ENCODE results near the gene NPRL2. TPM values are rescaled to one million over a fixed set of nuclear protein-coding genes. Genes with fewer than 3 reads are reported as not detected.

NPRL2 gene
- total and polyA plus RNA-seq, 9 of the 15 experiments (the other 6 are each of a cell fraction or from before 2014, with no cell fraction given), result 17.4 to 40.4 (median 24.4) TPM

- Histone ChIP-seq H3K36me3 (ENCODE audit: control insufficient read depth, insufficient read depth, low read length) (peaks cover 46% of the 10 kb centered on the region; the same call in 2 of the 3 replicates), H3K9me1 (ENCODE audit: control insufficient read depth, insufficient read depth, low read length) (no peaks in the 10 kb centered on the region), H2AFZ (ENCODE audit: low read depth, low read length) (peak overlapping the region; percentile 99), H3K79me2 (ENCODE audit: control insufficient read depth, insufficient read depth, low read length) (peaks cover 27% of the 10 kb centered on the region), H3K9ac (ENCODE audit: insufficient read depth in 1 of 2, low read depth in 2 of 2, low read length in 2 of 2) (peak overlapping the region; percentile 98; a peak in 3 of 4 replicates), H3K27me3 (ENCODE audit: control insufficient read depth in 2 of 2, insufficient read depth in 2 of 2, low read length in 2 of 2) (no peaks in the 10 kb centered on the region), H3K9me3 (replicated peaks; ENCODE audit: control insufficient read depth, insufficient read depth, low read depth, low read length) (no peaks in the 10 kb centered on the region), H3K4me2 (ENCODE audit: insufficient read depth, low read length) (peak overlapping the region; percentile 90), H3K4me3 (peak overlapping the region; percentile 81), H3K27ac (ENCODE audit: extremely low read depth, low read depth, low read length) (peak overlapping the region; percentile 100), H3K4me1 (replicated peaks in 1 of 2; ENCODE audit: control insufficient read depth in 2 of 2, insufficient read depth in 2 of 2, low read length in 2 of 2) (peaks cover 30 to 70% of the 10 kb centered on the region in 2 experiments), H4K20me1 (replicated peaks; ENCODE audit: control insufficient read depth, insufficient read depth, low read length) (no peaks in the 10 kb centered on the region)
- CTCF ChIA-PET (ENCODE audit: low intra/inter-chr PET ratio), result no interaction called here
- intact Hi-C loops (cut with micrococcal nuclease), result no loop called here
- ATAC-seq, result no peak
- WGBS (ENCODE audit: insufficient coverage, low coverage, missing lambda C conversion rate), result 44% methylated on average over 9 of the region's 14 CpGs
- BruUV-seq (replicated peaks), result no TSS peak
- POLR2A ChIA-PET, result interaction anchor here (1.0 kb wide), 1 partner anchor 19 kb away, joined by 4 read pairs; the partner anchor contains the start of gene HYAL1
- in situ Hi-C loops (cut with MboI), result no loop called here
- no peak for FAIRE-seq
- no peak for DNase-seq (ENCODE audit: extremely low read depth in 1 of 4, low spot score in 3 of 4)
- TF ChIP-seq ZNF316 (IDR thresholded peaks at IDR 0.05), result no peak
- no peak for TF ChIP-seq SMAD1 (IDR thresholded peaks at IDR 0.05; ENCODE audit: low read depth, low read length, partially characterized antibody)
- no peak for TF ChIP-seq NUFIP1 (IDR thresholded peaks at IDR 0.05; ENCODE audit: partially characterized antibody)
- TF ChIP-seq LCOR (CRISPR knock-in tag; IDR thresholded peaks at IDR 0.05), result no peak
- TF ChIP-seq ZNF444 (CRISPR knock-in tag; IDR thresholded peaks at IDR 0.05), result no peak
- TF ChIP-seq GATA2 (CRISPR knock-in tag; IDR thresholded peaks at IDR 0.05), result no peak
- TF ChIP-seq ATF3 (IDR thresholded peaks at IDR 0.05), result no peak
- no peak for TF ChIP-seq ATF3 (CRISPR knock-in tag; conservative IDR thresholded peaks at IDR 0.05)
- no peak for TF ChIP-seq POLR2H (tag; IDR thresholded peaks at IDR 0.05; ENCODE audit: low read depth)
- no peak for TF ChIP-seq ASH1L (IDR thresholded peaks at IDR 0.05; ENCODE audit: borderline replicate concordance, low read depth, partially characterized antibody)
- no peak for TF ChIP-seq EWSR1 (IDR thresholded peaks at IDR 0.05; ENCODE audit: borderline replicate concordance, low read depth, partially characterized antibody)
- 0 out of 2 replicates have a peak, but pooled peaks have one; percentile 26 for TF ChIP-seq ZBTB33 (CRISPR knock-in tag; IDR thresholded peaks at IDR 0.05)
- no peak for TF ChIP-seq ZNF280B (CRISPR knock-in tag; IDR thresholded peaks at IDR 0.05)
- peak; percentile 24 for TF ChIP-seq PCBP1 (IDR thresholded peaks at IDR 0.05; ENCODE audit: low read depth, low read length, poor library complexity, severe bottlenecking)
- no peak for TF ChIP-seq MEF2D (tag; conservative IDR thresholded peaks at IDR 0.05; ENCODE audit: low read depth)
- TF ChIP-seq EGR1 (conservative IDR thresholded peaks at IDR 0.05), result no peak
- TF ChIP-seq ZBTB26 (CRISPR knock-in tag; IDR thresholded peaks at IDR 0.05), result no peak
- TF ChIP-seq ZNF696 (CRISPR knock-in tag; conservative IDR thresholded peaks at IDR 0.05), result no peak
- TF ChIP-seq CCNT2 (IDR thresholded peaks at IDR 0.05; ENCODE audit: borderline replicate concordance, extremely low read depth, insufficient read length, low read depth, low read length), result no peak
Measured at GRCh38 chr3:50322115-50322385, 28.5 kb downstream of the NPRL2 start.

All from K562 (cell line).